ENCODE measurements around the gene RPL15. TPM values are rescaled to one million over a fixed set of nuclear protein-coding genes. Genes with fewer than 3 reads are reported as not detected.

The RPL15 gene
- total RNA-seq, 1 donor from 2014 or later: 1,411 TPM

DNA sequence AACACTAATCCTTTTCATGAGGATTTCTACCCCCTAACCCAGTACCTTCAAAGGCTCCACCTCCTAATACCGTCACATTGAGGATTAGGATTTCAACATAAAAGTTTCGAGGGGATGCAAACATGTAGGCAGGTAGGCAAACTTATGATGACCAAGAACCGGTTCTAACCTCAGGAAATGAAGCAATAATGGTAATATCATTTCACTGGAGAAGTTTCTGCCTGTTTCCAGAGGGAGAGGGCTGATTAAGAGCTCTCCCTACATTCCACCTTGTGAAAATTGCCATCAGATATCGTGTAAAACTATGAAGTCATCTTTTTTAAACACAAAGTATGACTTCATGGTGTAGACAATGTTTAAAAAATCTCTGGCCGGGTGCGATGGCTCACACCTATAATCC is 31.7 kb upstream of the RPL15 start:
- Mint-ChIP-seq H3K36me3 (ENCODE audit: low read depth) (peaks cover 5% of the 10 kb centered on the region), H3K9me3 (ENCODE audit: low read depth) (no peaks in the 10 kb centered on the region), H3K27ac (ENCODE audit: unreplicated experiment) (no peak overlapping the region), H3K4me1 (ENCODE audit: low read depth) (peaks cover 5% of the 10 kb centered on the region), H3K27me3 (ENCODE audit: low read depth) (no peaks in the 10 kb centered on the region), H3K4me3 (ENCODE audit: unreplicated experiment) (no peak overlapping the region)
- DNase-seq (ENCODE audit: low spot score): no peak
- TF ChIP-seq, protein P1, sequence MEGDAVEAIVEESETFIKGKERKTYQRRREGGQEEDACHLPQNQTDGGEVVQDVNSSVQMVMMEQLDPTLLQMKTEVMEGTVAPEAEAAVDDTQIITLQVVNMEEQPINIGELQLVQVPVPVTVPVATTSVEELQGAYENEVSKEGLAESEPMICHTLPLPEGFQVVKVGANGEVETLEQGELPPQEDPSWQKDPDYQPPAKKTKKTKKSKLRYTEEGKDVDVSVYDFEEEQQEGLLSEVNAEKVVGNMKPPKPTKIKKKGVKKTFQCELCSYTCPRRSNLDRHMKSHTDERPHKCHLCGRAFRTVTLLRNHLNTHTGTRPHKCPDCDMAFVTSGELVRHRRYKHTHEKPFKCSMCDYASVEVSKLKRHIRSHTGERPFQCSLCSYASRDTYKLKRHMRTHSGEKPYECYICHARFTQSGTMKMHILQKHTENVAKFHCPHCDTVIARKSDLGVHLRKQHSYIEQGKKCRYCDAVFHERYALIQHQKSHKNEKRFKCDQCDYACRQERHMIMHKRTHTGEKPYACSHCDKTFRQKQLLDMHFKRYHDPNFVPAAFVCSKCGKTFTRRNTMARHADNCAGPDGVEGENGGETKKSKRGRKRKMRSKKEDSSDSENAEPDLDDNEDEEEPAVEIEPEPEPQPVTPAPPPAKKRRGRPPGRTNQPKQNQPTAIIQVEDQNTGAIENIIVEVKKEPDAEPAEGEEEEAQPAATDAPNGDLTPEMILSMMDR (IDR thresholded peaks at IDR 0.05): no peak

DNA sequence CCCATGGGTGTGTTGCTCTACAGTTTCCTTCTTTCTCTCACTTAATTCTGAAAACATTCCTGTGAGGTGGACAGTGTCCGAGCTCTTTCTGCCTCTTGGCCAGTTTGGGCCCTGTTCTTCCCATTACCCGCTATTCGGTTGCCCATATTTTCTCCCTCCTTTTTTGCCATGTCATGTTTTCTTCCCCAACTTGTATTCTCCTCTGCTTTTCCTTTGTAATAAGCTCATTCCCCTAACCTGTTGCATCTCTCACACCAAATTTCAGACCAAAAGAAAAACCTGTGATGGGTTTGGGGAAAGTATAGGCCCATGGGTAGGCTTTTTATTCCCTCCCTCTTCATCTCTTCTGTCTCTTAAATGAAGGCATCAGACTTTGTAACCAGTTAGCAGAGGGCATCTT is 30.6 kb upstream of the RPL15 start:
- H3K27ac Mint-ChIP-seq (ENCODE audit: unreplicated experiment): no peak overlapping the region
- no peaks in the 10 kb centered on the region for H3K9me3 Mint-ChIP-seq (ENCODE audit: low read depth)
- H3K27me3 Mint-ChIP-seq (ENCODE audit: low read depth): no peaks in the 10 kb centered on the region

DNA sequence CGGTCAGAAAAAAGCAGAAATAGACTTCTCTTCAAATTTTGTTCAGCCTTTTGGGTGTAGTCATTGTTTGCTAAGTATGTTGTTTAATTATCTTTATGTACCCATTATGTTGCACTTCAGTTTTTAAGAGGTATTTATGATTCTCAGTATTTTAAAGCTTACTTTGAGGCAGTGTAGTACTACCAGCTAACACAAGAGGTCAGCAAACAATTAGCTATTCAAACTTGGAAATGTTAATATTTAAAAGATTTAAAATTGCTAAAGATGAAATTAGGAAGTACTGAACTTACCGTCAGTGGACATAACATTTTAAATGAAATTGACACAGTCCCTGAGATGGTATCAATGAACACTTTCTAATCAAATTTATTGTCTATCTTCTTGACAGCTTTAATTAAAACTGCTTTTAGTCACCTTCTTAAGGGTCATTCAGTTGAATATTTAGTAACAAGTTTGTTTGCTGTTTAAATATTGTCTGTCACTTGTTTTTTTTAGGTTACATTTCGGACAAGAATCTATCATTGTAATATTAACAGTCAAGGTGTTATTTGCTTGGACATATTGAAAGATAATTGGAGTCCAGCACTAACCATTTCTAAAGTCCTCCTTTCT is 28.2 kb upstream of the RPL15 start:
- Mint-ChIP-seq H3K27ac (ENCODE audit: unreplicated experiment) (no peak overlapping the region), H3K9me3 (ENCODE audit: low read depth) (no peaks in the 10 kb centered on the region), H3K4me3 (ENCODE audit: unreplicated experiment) (no peak overlapping the region), H3K4me1 (ENCODE audit: low read depth) (peaks cover 5% of the 10 kb centered on the region), H3K27me3 (ENCODE audit: low read depth) (no peaks in the 10 kb centered on the region), H3K36me3 (ENCODE audit: low read depth) (peaks cover 5% of the 10 kb centered on the region)
- no peak for DNase-seq (ENCODE audit: low spot score)
- TF ChIP-seq, protein P1 (IDR thresholded peaks at IDR 0.05): peak; percentile 94

More for the DNA sequence above, 30.6 kb upstream of the RPL15 start:
- TF ChIP-seq, protein P1 (IDR thresholded peaks at IDR 0.05): no peak
- Mint-ChIP-seq H3K4me3 (ENCODE audit: unreplicated experiment) (no peak overlapping the region), H3K36me3 (ENCODE audit: low read depth) (peaks cover 5% of the 10 kb centered on the region), H3K4me1 (ENCODE audit: low read depth) (peaks cover 5% of the 10 kb centered on the region)
- DNase-seq (ENCODE audit: low spot score): no peak

DNA sequence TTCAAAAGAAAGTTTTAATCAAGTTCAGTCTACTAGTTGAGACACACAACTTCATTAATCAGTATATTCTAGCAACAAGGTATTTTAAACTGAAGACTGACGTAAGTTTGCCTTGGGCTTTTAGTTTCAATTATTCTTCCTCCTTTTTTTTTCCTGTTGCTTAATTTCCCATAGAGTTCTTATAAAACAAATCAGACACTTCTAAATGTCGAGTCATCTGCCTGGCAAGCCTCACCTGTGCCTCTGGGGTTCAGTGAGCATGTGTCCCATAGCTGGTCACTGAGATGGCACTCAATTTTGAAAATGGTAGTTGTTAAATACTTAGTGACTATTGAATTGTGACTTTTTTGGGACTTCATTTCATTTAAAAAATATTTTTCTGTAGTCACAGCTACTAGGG is 27.5 kb upstream of the RPL15 start:
- Mint-ChIP-seq H3K27me3 (ENCODE audit: low read depth) (no peaks in the 10 kb centered on the region), H3K4me3 (ENCODE audit: unreplicated experiment) (no peak overlapping the region), H3K36me3 (ENCODE audit: low read depth) (peaks cover 5% of the 10 kb centered on the region), H3K4me1 (ENCODE audit: low read depth) (peaks cover 5% of the 10 kb centered on the region), H3K9me3 (ENCODE audit: low read depth) (no peaks in the 10 kb centered on the region), H3K27ac (ENCODE audit: unreplicated experiment) (no peak overlapping the region)
- TF ChIP-seq, protein P1 (IDR thresholded peaks at IDR 0.05): no peak
- no peak for DNase-seq (ENCODE audit: low spot score)

- no peak for DNase-seq (ENCODE audit: low spot score)
- peaks cover 5% of the 10 kb centered on the region for H3K4me1 Mint-ChIP-seq (ENCODE audit: low read depth)
- H3K36me3 Mint-ChIP-seq (ENCODE audit: low read depth): peaks cover 9% of the 10 kb centered on the region
- H3K9me3 Mint-ChIP-seq (ENCODE audit: low read depth): no peaks in the 10 kb centered on the region
- no peaks in the 10 kb centered on the region for H3K27me3 Mint-ChIP-seq (ENCODE audit: low read depth)
- no peak overlapping the region for H3K4me3 Mint-ChIP-seq (ENCODE audit: unreplicated experiment)
- H3K27ac Mint-ChIP-seq (ENCODE audit: unreplicated experiment): no peak overlapping the region
- TF ChIP-seq, protein P1 (IDR thresholded peaks at IDR 0.05): no peak
Observed at GRCh38 chr3:23889950-23890349, 27.0 kb upstream of the RPL15 start.

Measured in chondrocyte (in vitro differentiated cells).